Panc1 (cell line): ENCODE results near the gene INPP5K. TPM values are rescaled to one million over a fixed set of nuclear protein-coding genes. Genes with fewer than 3 reads are reported as not detected.
"Not testable (repeated sequence)": the region's sequence is repeated elsewhere in the genome, so short reads cannot be mapped to it uniquely, and the experiment has no call there.

ENCODE experiments used
- ATAC-seq: fragments of 200-7000 bp; cut with Tn5 transposase; 2 replicates; pipeline ENCODE4 v1.9.1; 2020; ENCODE audit warnings: mild to moderate bottlenecking, moderate library complexity
- BruUV-seq: library from RNA; stranded (reverse); fragments of 400-500 nt; replicated peaks from 2 replicates; lab custom pipeline; 2021; lab: Mats Ljungman, UMichigan
- CTCF ChIA-PET: fragments of 300-600 bp; sonication (Branson Sonifier 250); formaldehyde crosslinking; loops from one replicate; lab custom pipeline; 2022; ENCODE audit warnings: antibody characterized with exemption; lab: Charles Lee
- POLR2A ChIA-PET: fragments of 300-600 bp; sonication (Branson Sonifier 250); formaldehyde crosslinking; loops from one replicate; lab custom pipeline; 2022; ENCODE audit warnings: antibody characterized with exemption; lab: Charles Lee
- DNase-seq: peaks from one replicate; pipeline ENCODE4 v3.0.0-alpha.2; 2010; ENCODE audit warnings: low read depth, low spot score
- H3K27ac ChIP-seq: 2 replicates; pipeline ENCODE4 v1.5.1; 2011; ENCODE audit warnings: mild to moderate bottlenecking, low read length, inconsistent platforms
- H3K27me3 ChIP-seq: fragments of 200-500 bp; sonication (Bioruptor generic); 2 replicates; pipeline ENCODE4 v1.6.0; 2014; ENCODE audit warnings: low read length, inconsistent platforms; ENCODE audit not compliant: control insufficient read depth, insufficient read depth
- H3K36me3 ChIP-seq: fragments of 200-500 bp; sonication (Bioruptor generic); 2 replicates; pipeline ENCODE4 v1.5.1; 2014; ENCODE audit warnings: inconsistent platforms, mild to moderate bottlenecking, low read length, moderate library complexity; ENCODE audit not compliant: control insufficient read depth, insufficient read depth
- H3K4me1 ChIP-seq: 2 replicates; pipeline ENCODE4 v1.5.1; 2011; ENCODE audit warnings: inconsistent platforms, mild to moderate bottlenecking, low read length, moderate library complexity; ENCODE audit not compliant: control insufficient read depth, insufficient read depth
- H3K4me3 ChIP-seq, 2 experiments: 2 replicates each; pipeline ENCODE4 v1.5.1; 2011 to 2012; ENCODE audit warnings: low read depth in 2 of 2, low read length in 2 of 2, mild to moderate bottlenecking in 2 of 2, inconsistent platforms in 1 of 2, moderate library complexity in 1 of 2
- H3K9me3 ChIP-seq: fragments of 200-500 bp; sonication (Bioruptor generic); 2 replicates; pipeline ENCODE4 v1.5.1; 2014; ENCODE audit warnings: low read depth, mild to moderate bottlenecking, inconsistent platforms, low read length, moderate library complexity; ENCODE audit not compliant: control insufficient read depth, insufficient read depth
- CTCF ChIP-seq: fragments of 450-650 bp; IDR thresholded peaks from 2 replicates; pipeline ENCODE4 v1.5.1; 2017; ENCODE audit warnings: mild to moderate bottlenecking
- POLR2AphosphoS5 ChIP-seq: IDR thresholded peaks from 2 replicates; pipeline ENCODE4 v1.6.1; 2012; ENCODE audit warnings: mild to moderate bottlenecking, low read depth, low read length, moderate library complexity
- REST ChIP-seq, 2 experiments: IDR thresholded peaks; 2 replicates each; pipeline ENCODE4 v1.6.1; 2011 to 2012; ENCODE audit warnings: low read depth in 2 of 2, control low read depth in 1 of 2, low read length in 1 of 2, mild to moderate bottlenecking in 1 of 2, moderate library complexity in 1 of 2; ENCODE audit not compliant: insufficient read depth in 1 of 2
- SIN3A ChIP-seq: IDR thresholded peaks from 2 replicates; pipeline ENCODE4 v1.6.1; 2012; ENCODE audit warnings: low read depth, mild to moderate bottlenecking, low read length, moderate library complexity, borderline replicate concordance; ENCODE audit not compliant: insufficient read depth
- TCF7L2 ChIP-seq: IDR thresholded peaks from 2 replicates; pipeline ENCODE4 v1.6.1; 2011; ENCODE audit warnings: mild to moderate bottlenecking, low read depth, low read length, inconsistent platforms
- in situ Hi-C: cut with HindIII; loops from 2 replicates; pipeline ENCODE4 v1.10.0; 2016; ENCODE audit warnings: low sequenced_read_pairs, low pct_unique_long_range_greater_than_20kb
- intact Hi-C: fragments of 100-400 bp; cut with micrococcal nuclease; formaldehyde crosslinking; loops from one replicate; pipeline ENCODE4 v1.10.0; 2022; ENCODE audit not compliant: unreplicated experiment
- total RNA-seq: library from RNA; stranded (reverse); gene quantifications from one replicate; pipeline ENCODE4 v1.2.1, GENCODE V29; 2021; ENCODE audit not compliant: unreplicated experiment

Gene INPP5K
- total RNA-seq, 1 experiment from 2014 or later: 21.3 TPM

GRCh38 chr17:1529863-1530262, 13.5 kb upstream of the INPP5K start:
- in situ Hi-C loops: no loop called here
- intact Hi-C loops: no loop called here
- no peak for ATAC-seq
- ChIA-PET POLR2A (no interaction called here), CTCF (no interaction called here)
- TF ChIP-seq POLR2AphosphoS5 (no peak), TCF7L2 (no peak), REST (IDR thresholded peaks at IDR 0.05; ENCODE audit: insufficient read depth in 1 of 2, low read depth in 2 of 2, low read length in 1 of 2) (no peak), CTCF (no peak), SIN3A (no peak)
- DNase-seq: no peak
- Histone ChIP-seq H3K36me3 (peaks cover 3% of the 10 kb centered on the region; the same call in 1 of the 2 replicates), H3K4me3 (no peak overlapping the region), H3K9me3 (no peaks in the 10 kb centered on the region), H3K4me1 (no peaks in the 10 kb centered on the region), H3K27ac (no peak overlapping the region), H3K27me3 (no peaks in the 10 kb centered on the region)
- no TSS peak for BruUV-seq

DNA sequence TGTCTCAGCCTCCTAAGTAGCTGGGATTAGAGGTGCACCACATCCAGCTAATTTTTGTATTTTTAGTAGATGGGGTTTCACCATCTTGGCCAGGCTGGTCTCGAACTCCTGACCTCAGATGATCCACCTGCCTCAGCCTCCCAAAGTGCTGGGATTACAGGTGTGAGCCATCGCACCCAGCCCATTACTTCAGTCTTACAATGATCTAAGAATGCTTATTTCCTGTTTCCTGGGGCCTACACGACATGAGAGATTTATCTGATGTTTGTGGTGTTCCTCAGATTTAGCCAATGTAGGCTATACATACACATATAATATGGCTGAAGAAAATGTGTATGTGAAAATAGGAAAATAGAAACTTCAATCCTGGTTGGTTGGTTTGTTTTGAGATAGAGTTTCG, 10.5 kb upstream of the INPP5K start:
- H3K27ac ChIP-seq, DNase-seq, H3K36me3 ChIP-seq, BruUV-seq, CTCF ChIA-PET, H3K9me3 ChIP-seq, H3K4me3 ChIP-seq, in situ Hi-C loops, ATAC-seq, intact Hi-C loops, H3K4me1 ChIP-seq, POLR2A ChIA-PET, H3K27me3 ChIP-seq: not testable (repeated sequence)

- intact Hi-C loops (no loop called here), in situ Hi-C loops (no loop called here)
- POLR2A ChIA-PET: no interaction called here
- Histone ChIP-seq H3K9me3 (no peaks in the 10 kb centered on the region), H3K36me3 (peaks cover 2% of the 10 kb centered on the region; the same call in 1 of the 2 replicates), H3K27ac (no peak overlapping the region), H3K4me3 (no peak overlapping the region), H3K4me1 (peaks cover 4% of the 10 kb centered on the region), H3K27me3 (no peaks in the 10 kb centered on the region)
- BruUV-seq: no TSS peak
- DNase-seq (no peak), ATAC-seq (no peak)
- CTCF ChIA-PET: no interaction called here
- TF ChIP-seq CTCF: no peak
- no peak for TF ChIP-seq REST (IDR thresholded peaks at IDR 0.05; ENCODE audit: insufficient read depth in 1 of 2, low read depth in 2 of 2, low read length in 1 of 2)
- no peak for TF ChIP-seq TCF7L2
- no peak for TF ChIP-seq POLR2AphosphoS5
- no peak for TF ChIP-seq SIN3A
Measured at GRCh38 chr17:1522626-1523025, 6.2 kb upstream of the INPP5K start.
